ENCODE results near the gene SPAST.
"Not testable (repeated sequence)": the region's sequence is repeated elsewhere in the genome, so short reads cannot be mapped to it uniquely, and the experiment has no call there.

The SPAST gene

DNA sequence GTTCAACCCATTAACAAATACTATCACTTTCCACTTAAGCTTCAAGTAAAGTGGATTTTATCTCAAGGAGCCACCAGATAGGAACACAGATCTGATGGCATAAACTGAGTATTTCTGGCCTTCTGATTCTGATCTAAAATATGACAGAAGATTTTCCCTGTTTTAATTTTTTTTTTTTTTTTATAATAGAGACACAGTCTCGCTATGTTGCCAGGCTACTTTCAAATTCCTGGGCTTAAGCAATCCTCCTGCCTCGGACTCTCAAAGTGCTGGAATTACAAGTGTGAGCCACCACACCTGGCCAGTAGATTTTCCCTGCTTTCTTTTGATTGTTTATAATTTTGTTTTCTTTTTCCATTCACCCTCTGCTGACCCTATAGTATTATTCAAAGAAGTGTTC is 65.7 kb downstream of the SPAST start:
- no peak for FAIRE-seq

GRCh38 chr2:32135409-32135808 is 72.1 kb downstream of the SPAST start:
- no peak for FAIRE-seq

DNA sequence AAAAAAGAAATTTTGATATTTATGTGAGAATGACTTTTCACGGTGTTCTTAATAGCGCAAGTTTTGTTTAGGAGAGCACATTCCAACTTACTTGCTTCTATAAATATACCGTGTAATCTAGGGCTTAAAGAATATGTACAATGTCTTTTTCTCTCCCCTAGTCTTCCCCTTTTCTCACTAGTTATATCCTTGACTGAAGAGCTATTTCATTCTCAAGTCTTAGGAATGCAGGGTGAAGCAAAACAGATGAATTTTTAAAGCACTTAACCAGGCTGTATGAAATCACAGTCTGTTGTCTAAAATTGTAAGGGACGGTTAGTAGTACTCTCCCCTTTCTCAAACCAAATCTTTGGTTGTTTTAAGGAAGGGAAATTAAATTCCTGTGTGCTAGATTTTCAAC is 72.7 kb downstream of the SPAST start:
- FAIRE-seq, result no peak

DNA sequence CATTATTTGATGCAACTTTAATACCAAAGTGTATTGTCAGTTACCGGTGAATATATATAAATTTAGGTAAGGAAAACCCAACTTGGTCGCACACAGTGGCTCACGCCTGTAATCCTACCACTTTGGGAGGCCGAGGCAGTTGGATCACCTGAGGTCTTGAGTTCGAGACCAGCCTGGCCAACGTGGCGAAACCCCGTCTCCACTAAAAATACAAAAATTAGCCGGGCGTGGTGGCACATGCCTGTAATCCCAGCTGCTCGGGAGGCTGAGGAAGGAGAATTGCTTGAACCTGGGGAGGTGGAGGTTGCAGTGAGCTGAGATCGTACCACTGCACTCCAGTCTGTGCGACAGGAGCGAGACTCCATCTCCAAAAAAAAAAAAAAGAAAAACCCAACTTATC is 88.2 kb downstream of the SPAST start:
- not testable (repeated sequence) for FAIRE-seq

DNA sequence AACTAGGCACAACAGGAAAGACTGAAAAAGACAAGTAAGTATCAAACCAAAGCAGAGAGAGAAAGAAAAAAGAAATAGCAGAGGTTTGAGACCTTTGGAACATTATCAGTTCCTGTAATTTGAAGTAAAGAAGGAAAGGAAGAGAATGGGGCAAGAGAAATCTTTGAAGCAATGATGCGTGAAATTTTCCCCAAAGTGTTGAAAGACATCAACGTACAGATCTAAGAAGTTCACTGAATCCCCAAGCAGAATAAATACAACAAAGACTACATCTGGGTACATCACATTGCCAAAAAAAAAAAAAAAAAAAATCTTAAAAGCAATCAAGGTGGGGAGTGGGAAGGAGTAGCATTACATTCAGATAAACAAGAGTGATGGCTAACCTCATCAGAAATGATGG is 96.3 kb downstream of the SPAST start:
- no peak for FAIRE-seq

GRCh38 chr2:32161296-32161695 is 97.9 kb downstream of the SPAST start:
- FAIRE-seq, result no peak

GRCh38 chr2:32164254-32164653 is 100.9 kb downstream of the SPAST start:
- FAIRE-seq, result not testable (repeated sequence)

- FAIRE-seq, result not testable (repeated sequence)
These were observed 101.6 kb downstream of the SPAST start for GRCh38 chr2:32165027-32165347.

GRCh38 chr2:32166115-32166574 is 102.8 kb downstream of the SPAST start:
- no peak for FAIRE-seq

DNA sequence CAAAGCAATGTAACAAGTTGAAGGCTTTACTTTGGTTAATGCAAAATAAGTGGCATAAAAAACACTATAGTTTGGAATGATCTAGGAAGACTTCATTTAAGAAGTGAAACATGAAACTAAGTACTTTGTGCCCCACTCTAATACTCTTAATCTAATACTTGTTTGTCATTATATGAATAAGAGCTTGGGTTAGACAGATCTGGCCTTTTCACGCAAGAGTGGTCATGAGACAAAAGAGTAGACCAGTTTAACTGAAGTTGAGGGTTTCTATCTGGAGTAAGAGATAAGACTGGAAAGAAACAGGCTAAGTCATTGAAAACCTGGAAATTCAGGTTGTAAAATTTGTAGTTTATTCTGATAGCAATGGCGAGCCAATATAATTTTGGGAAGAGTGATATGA is 105.2 kb downstream of the SPAST start:
- no peak for FAIRE-seq

DNA sequence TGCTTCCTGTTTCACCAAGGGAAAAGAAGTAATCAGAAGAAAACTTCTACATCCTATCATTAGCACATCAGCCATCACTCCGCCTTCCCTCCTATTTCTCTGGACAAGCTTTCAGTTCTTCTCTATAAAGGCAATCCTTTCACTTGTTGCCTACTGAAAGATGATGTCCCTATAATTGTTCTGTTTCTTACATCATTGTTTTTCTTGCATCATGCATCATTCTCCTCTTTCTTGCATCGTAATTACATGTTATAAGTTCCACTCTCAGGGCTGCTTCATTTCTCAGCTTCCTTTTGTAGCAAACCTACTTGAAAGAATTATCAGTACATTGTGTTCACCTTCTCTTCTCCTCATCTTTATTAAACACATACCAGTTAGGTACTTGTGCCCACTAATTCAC is 109.5 kb downstream of the SPAST start:
- no peak for FAIRE-seq

DNA sequence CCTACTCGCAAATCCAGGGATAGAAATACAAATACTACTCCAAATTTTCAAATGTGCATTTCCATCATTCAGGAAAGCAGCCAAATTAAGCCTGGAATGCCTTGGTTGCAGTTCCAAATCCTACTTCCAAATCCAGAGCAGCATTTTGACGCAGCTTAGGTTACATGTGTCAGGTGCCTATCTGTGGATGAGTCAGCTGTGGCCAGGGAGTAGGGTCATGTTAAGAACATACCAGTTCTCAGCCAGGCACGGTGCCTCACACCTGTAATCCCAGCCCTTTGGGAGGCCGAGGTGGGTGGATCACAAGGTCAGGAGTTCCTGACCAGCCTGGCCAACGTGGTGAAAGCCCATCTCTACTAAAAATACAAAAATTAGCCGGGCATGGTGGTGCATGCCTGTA is 119.3 kb downstream of the SPAST start:
- no peak for FAIRE-seq

- FAIRE-seq, result no peak
These were observed 125.7 kb downstream of the SPAST start for GRCh38 chr2:32189011-32189410.

GRCh38 chr2:32192418-32192817 is 129.1 kb downstream of the SPAST start:
- no peak for FAIRE-seq

GRCh38 chr2:32200814-32201213 is 137.5 kb downstream of the SPAST start:
- no peak for FAIRE-seq

- FAIRE-seq, result not testable (repeated sequence)
These were observed 140.1 kb downstream of the SPAST start for GRCh38 chr2:32203428-32203827.

Data from endometrium (tissue), 2 donors.